Measurements from ENCODE around the gene MUSK. TPM values are rescaled to one million over a fixed set of nuclear protein-coding genes. Genes with fewer than 3 reads are reported as not detected.

The MUSK gene
- total RNA-seq, 1 donor from 2014 or later: not detected

GRCh38 chr9:110669433-110669832 is 842 bp downstream of the MUSK start:
- Mint-ChIP-seq H3K4me3 (no peak overlapping the region), H3K9me3 (no peaks in the 10 kb centered on the region), H3K27ac (no peak overlapping the region), H3K27me3 (peaks cover 3% of the 10 kb centered on the region), H3K4me1 (ENCODE audit: unreplicated experiment) (no peaks in the 10 kb centered on the region), H3K36me3 (no peaks in the 10 kb centered on the region)
- TF ChIP-seq CTCF (conservative IDR thresholded peaks at IDR 0.05): no peak
- no peak for DNase-seq (ENCODE audit: extremely low spot score, unreplicated experiment)

- no peak overlapping the region for H3K4me3 Mint-ChIP-seq
- no peak overlapping the region for H3K27ac Mint-ChIP-seq
Measured at GRCh38 chr9:110671849-110672248, 3.3 kb downstream of the MUSK start.

GRCh38 chr9:110672873-110673510 is 4.4 kb downstream of the MUSK start:
- H3K27me3 Mint-ChIP-seq: no peaks in the 10 kb centered on the region

More at GRCh38 chr9:110671849-110672248, 3.3 kb downstream of the MUSK start:
- no peaks in the 10 kb centered on the region for H3K4me1 Mint-ChIP-seq (ENCODE audit: unreplicated experiment)
- peaks cover 5% of the 10 kb centered on the region for H3K9me3 Mint-ChIP-seq
- DNase-seq (ENCODE audit: extremely low spot score, unreplicated experiment): no peak
- TF ChIP-seq CTCF (conservative IDR thresholded peaks at IDR 0.05): no peak
- H3K36me3 Mint-ChIP-seq: peaks cover 3% of the 10 kb centered on the region
- peaks cover 3% of the 10 kb centered on the region for H3K27me3 Mint-ChIP-seq

GRCh38 chr9:110687497-110687896 is 18.9 kb downstream of the MUSK start:
- no peak overlapping the region for H3K27ac Mint-ChIP-seq
- TF ChIP-seq CTCF (conservative IDR thresholded peaks at IDR 0.05): no peak
- peaks cover 11% of the 10 kb centered on the region for H3K9me3 Mint-ChIP-seq
- H3K36me3 Mint-ChIP-seq: peaks cover 4% of the 10 kb centered on the region
- H3K4me1 Mint-ChIP-seq (ENCODE audit: unreplicated experiment): no peaks in the 10 kb centered on the region
- peaks cover 6% of the 10 kb centered on the region for H3K27me3 Mint-ChIP-seq
- no peak overlapping the region for H3K4me3 Mint-ChIP-seq
- DNase-seq (ENCODE audit: extremely low spot score, unreplicated experiment): no peak

More at GRCh38 chr9:110672873-110673510, 4.4 kb downstream of the MUSK start:
- Mint-ChIP-seq H3K36me3 (peaks cover 3% of the 10 kb centered on the region), H3K4me1 (ENCODE audit: unreplicated experiment) (no peaks in the 10 kb centered on the region), H3K27ac (no peak overlapping the region), H3K4me3 (no peak overlapping the region), H3K9me3 (peaks cover 8% of the 10 kb centered on the region)
- DNase-seq (ENCODE audit: extremely low spot score, unreplicated experiment): no peak
- no peak for TF ChIP-seq CTCF (conservative IDR thresholded peaks at IDR 0.05)

GRCh38 chr9:110688329-110688728 is 19.7 kb downstream of the MUSK start:
- no peaks in the 10 kb centered on the region for H3K36me3 Mint-ChIP-seq
- H3K27me3 Mint-ChIP-seq: peaks cover 2% of the 10 kb centered on the region
- DNase-seq (ENCODE audit: extremely low spot score, unreplicated experiment): no peak
- H3K4me3 Mint-ChIP-seq: no peak overlapping the region
- H3K9me3 Mint-ChIP-seq: peaks cover 6% of the 10 kb centered on the region
- no peak overlapping the region for H3K27ac Mint-ChIP-seq
- no peak for TF ChIP-seq CTCF (conservative IDR thresholded peaks at IDR 0.05)
- no peaks in the 10 kb centered on the region for H3K4me1 Mint-ChIP-seq (ENCODE audit: unreplicated experiment)

Data from type B pancreatic cell (in vitro differentiated cells).